Measurements from ENCODE around the gene ST3GAL4. TPM values are rescaled to one million over a fixed set of nuclear protein-coding genes. Genes with fewer than 3 reads are reported as not detected.

ST3GAL4 gene
- total RNA-seq, 1 experiment from 2014 or later = 13.6 TPM

GRCh38 chr11:126332221-126332711 lies 23.2 kb upstream of the ST3GAL4 start:
- Histone ChIP-seq H2BK12ac (ENCODE audit: insufficient read length, low read depth, low read length) (no peak overlapping the region), H3K79me1 (ENCODE audit: insufficient read depth, low read depth, low read length, poor library complexity, severe bottlenecking) (no peaks in the 10 kb centered on the region), H3K4me1 (ENCODE audit: insufficient read depth, low read length) (no peaks in the 10 kb centered on the region; the same call in 1 of the 2 replicates), H2BK15ac (ENCODE audit: low read depth, low read length) (no peak overlapping the region), H3K18ac (ENCODE audit: insufficient read length, low read depth, low read length) (no peak overlapping the region), H3K27ac (ENCODE audit: insufficient read length, low read depth, low read length) (no peak overlapping the region), H4K20me1 (ENCODE audit: control insufficient read depth, insufficient read depth, insufficient read length) (peaks cover 3% of the 10 kb centered on the region), H3K9me3 (ENCODE audit: control insufficient read depth, low read depth, low read length) (no peaks in the 10 kb centered on the region), H4K5ac (ENCODE audit: insufficient read length, low read depth, low read length) (no peak overlapping the region), H3K23ac (ENCODE audit: insufficient read length, low read depth, low read length) (no peak overlapping the region), H3K14ac (ENCODE audit: insufficient read depth, low read length) (no peak overlapping the region), H2BK20ac (ENCODE audit: low read depth, low read length, poor library complexity, severe bottlenecking) (no peak overlapping the region), H3K9ac (ENCODE audit: extremely low read depth, insufficient read length, low read length) (no peak overlapping the region), H3K27me3 (ENCODE audit: insufficient read depth, low read length) (no peaks in the 10 kb centered on the region), H4K91ac (ENCODE audit: insufficient read length, low read depth, low read length) (no peak overlapping the region), H3K4ac (ENCODE audit: low read depth, low read length) (no peak overlapping the region), H3K56ac (ENCODE audit: insufficient read length, low read depth, low read length) (no peak overlapping the region), H2AFZ (ENCODE audit: low read length) (no peak overlapping the region), H2AK5ac (ENCODE audit: insufficient read length, low read length) (no peak overlapping the region), H3K23me2 (ENCODE audit: insufficient read length, low read depth, low read length, poor library complexity, severe bottlenecking) (no peaks in the 10 kb centered on the region), H2BK5ac (ENCODE audit: insufficient read length, low read length) (no peak overlapping the region), H4K8ac (replicated peaks; ENCODE audit: insufficient read length, low read depth, low read length) (no peak overlapping the region), H3K79me2 (ENCODE audit: insufficient read depth, low read length) (no peaks in the 10 kb centered on the region), H3T11ph (ENCODE audit: low read length) (no peak overlapping the region), H3K4me2 (ENCODE audit: insufficient read depth, insufficient read length, low read length) (no peak overlapping the region), H2BK120ac (ENCODE audit: low read depth, low read length, poor library complexity, severe bottlenecking) (no peak overlapping the region)
- DNase-seq = no peak
- no peaks in the 10 kb centered on the region for H3K9me3 Mint-ChIP-seq
- H3K36me3 Mint-ChIP-seq (ENCODE audit: insufficient read depth in 1 of 3, low read depth in 3 of 3) = peaks cover 12 to 36% (median 18%) of the 10 kb centered on the region in 3 experiments; a peak in 6 of 7 replicates
- peaks cover 9 to 11% of the 10 kb centered on the region in 2 experiments for H3K4me1 Mint-ChIP-seq
- TF ChIP-seq CTCF (conservative IDR thresholded peaks at IDR 0.05) = no peak
- WGBS (ENCODE audit: extremely low coverage, insufficient read length, low lambda C conversion rate) = no CpG with 5 or more reads among the region's 5 CpGs
- H3K27me3 Mint-ChIP-seq (ENCODE audit: low read depth) = no peaks in the 10 kb centered on the region
- H3K27ac Mint-ChIP-seq = no peak overlapping the region; a peak in 2 of 7 replicates
- H3K4me3 Mint-ChIP-seq = no peak overlapping the region

All from H9 (cell line).